HFFc6 (cell line): ENCODE measurements around the gene BCAS1. TPM values are rescaled to one million over a fixed set of nuclear protein-coding genes. Genes with fewer than 3 reads are reported as not detected.
A peak's percentile ranks its signal among the peaks of the same experiment; 100 is the strongest.

Experiments used
- DNase-seq: peaks from one replicate; pipeline ENCODE4 v3.0.0-alpha.2; 2018
- H3K27ac Mint-ChIP-seq: 2 replicates; pipeline ENCODE4 v1.8.0; 2020; ENCODE audit warnings: mild to moderate bottlenecking, mixed read lengths
- H3K27me3 Mint-ChIP-seq: 2 replicates; pipeline ENCODE4 v1.8.0; 2021; ENCODE audit warnings: mild to moderate bottlenecking, moderate library complexity, mixed read lengths; ENCODE audit not compliant: insufficient read depth
- H3K36me3 Mint-ChIP-seq: 2 replicates; pipeline ENCODE4 v1.8.0; 2021; ENCODE audit warnings: low read depth, mixed read lengths
- H3K4me1 Mint-ChIP-seq: 2 replicates; pipeline ENCODE4 v1.8.0; 2020; ENCODE audit warnings: low read depth, mixed read lengths
- H3K4me3 Mint-ChIP-seq: 2 replicates; pipeline ENCODE4 v1.8.0; 2020; ENCODE audit warnings: mild to moderate bottlenecking, moderate library complexity, mixed read lengths
- H3K9me3 Mint-ChIP-seq: 2 replicates; pipeline ENCODE4 v1.8.0; 2020; ENCODE audit warnings: mild to moderate bottlenecking, mixed read lengths
- total RNA-seq, 6 experiments: library from RNA; stranded (reverse); fragmentation: NEBNext Ultra II Directional; extraction: Animal tissue kit (Norgen Biotek cat#: 25700); gene quantifications; 2 replicates in 1 of 6; 3 replicates in 5 of 6; pipeline ENCODE4 v1.2.3, GENCODE V29; 2021
- TF ChIP-seq, protein P1 (sequence below): fragments of 200-600 bp; sonication (generic); IDR thresholded peaks from 2 replicates; pipeline ENCODE4 v1.5.0; 2021; ENCODE audit warnings: antibody characterized with exemption, mild to moderate bottlenecking

BCAS1 gene
- total RNA-seq, 6 experiments from 2014 or later = 0.07 TPM; not detected in 5

- H3K4me1 Mint-ChIP-seq = peaks cover 58% of the 10 kb centered on the region
- no peaks in the 10 kb centered on the region for H3K36me3 Mint-ChIP-seq
- H3K27me3 Mint-ChIP-seq = peaks cover 2% of the 10 kb centered on the region; the same call in 1 of the 2 replicates
- TF ChIP-seq, protein P1, sequence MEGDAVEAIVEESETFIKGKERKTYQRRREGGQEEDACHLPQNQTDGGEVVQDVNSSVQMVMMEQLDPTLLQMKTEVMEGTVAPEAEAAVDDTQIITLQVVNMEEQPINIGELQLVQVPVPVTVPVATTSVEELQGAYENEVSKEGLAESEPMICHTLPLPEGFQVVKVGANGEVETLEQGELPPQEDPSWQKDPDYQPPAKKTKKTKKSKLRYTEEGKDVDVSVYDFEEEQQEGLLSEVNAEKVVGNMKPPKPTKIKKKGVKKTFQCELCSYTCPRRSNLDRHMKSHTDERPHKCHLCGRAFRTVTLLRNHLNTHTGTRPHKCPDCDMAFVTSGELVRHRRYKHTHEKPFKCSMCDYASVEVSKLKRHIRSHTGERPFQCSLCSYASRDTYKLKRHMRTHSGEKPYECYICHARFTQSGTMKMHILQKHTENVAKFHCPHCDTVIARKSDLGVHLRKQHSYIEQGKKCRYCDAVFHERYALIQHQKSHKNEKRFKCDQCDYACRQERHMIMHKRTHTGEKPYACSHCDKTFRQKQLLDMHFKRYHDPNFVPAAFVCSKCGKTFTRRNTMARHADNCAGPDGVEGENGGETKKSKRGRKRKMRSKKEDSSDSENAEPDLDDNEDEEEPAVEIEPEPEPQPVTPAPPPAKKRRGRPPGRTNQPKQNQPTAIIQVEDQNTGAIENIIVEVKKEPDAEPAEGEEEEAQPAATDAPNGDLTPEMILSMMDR = no peak
- no peak overlapping the region for H3K27ac Mint-ChIP-seq
- H3K4me3 Mint-ChIP-seq = no peak overlapping the region
- no peaks in the 10 kb centered on the region for H3K9me3 Mint-ChIP-seq
- no peak for DNase-seq
These were observed 124.9 kb downstream of the BCAS1 start for GRCh38 chr20:53945478-53945877.

DNA sequence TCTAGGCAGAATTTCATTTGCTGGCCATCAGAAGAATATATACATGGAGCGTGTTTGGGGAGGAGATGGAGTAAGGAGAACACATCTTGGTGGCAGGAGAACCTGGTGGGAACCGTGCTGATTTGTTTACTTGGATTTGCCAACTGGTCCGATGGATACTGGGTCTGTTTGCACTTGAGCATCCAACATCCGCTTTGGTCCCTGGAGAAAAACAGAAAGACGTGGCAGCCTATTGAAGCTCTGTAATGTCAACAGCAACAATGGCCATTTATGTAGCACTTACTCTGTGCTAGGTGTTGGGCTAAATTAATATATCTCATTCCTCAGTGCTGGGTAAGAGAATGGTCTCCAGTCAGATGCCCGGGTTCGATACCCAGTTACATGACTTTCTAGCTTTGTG is 125.6 kb downstream of the BCAS1 start:
- Mint-ChIP-seq H3K27me3 (peaks cover 4% of the 10 kb centered on the region; the same call in 1 of the 2 replicates), H3K4me3 (no peak overlapping the region), H3K9me3 (no peaks in the 10 kb centered on the region), H3K36me3 (no peaks in the 10 kb centered on the region), H3K27ac (no peak overlapping the region), H3K4me1 (peaks cover 58% of the 10 kb centered on the region)
- no peak for DNase-seq
- TF ChIP-seq, protein P1 = no peak

GRCh38 chr20:53943522-53944291 is 126.7 kb downstream of the BCAS1 start:
- peak; percentile 30 for DNase-seq
- peak overlapping the region; percentile 46; the same call in 1 of the 2 replicates for H3K27ac Mint-ChIP-seq
- H3K4me1 Mint-ChIP-seq = peaks cover 58% of the 10 kb centered on the region
- no peaks in the 10 kb centered on the region for H3K9me3 Mint-ChIP-seq
- TF ChIP-seq, protein P1 = peak; percentile 90
- no peaks in the 10 kb centered on the region for H3K36me3 Mint-ChIP-seq
- peak overlapping the region; percentile 73 for H3K4me3 Mint-ChIP-seq
- peaks cover 4% of the 10 kb centered on the region; the same call in 1 of the 2 replicates for H3K27me3 Mint-ChIP-seq

GRCh38 chr20:53942973-53943372 is 127.4 kb downstream of the BCAS1 start:
- Mint-ChIP-seq H3K4me3 (no peak overlapping the region), H3K9me3 (no peaks in the 10 kb centered on the region), H3K27ac (peak overlapping the region; percentile 0; the same call in 1 of the 2 replicates), H3K27me3 (peaks cover 4% of the 10 kb centered on the region; the same call in 1 of the 2 replicates), H3K36me3 (no peaks in the 10 kb centered on the region), H3K4me1 (peaks cover 60% of the 10 kb centered on the region)
- DNase-seq = no peak
- TF ChIP-seq, protein P1 = no peak

GRCh38 chr20:53942472-53942816 is 128.0 kb downstream of the BCAS1 start:
- DNase-seq = no peak
- Mint-ChIP-seq H3K36me3 (no peaks in the 10 kb centered on the region), H3K27me3 (peaks cover 4% of the 10 kb centered on the region; the same call in 1 of the 2 replicates), H3K4me3 (no peak overlapping the region), H3K4me1 (peaks cover 64% of the 10 kb centered on the region), H3K9me3 (no peaks in the 10 kb centered on the region), H3K27ac (peak overlapping the region; percentile 98; the same call in 1 of the 2 replicates)
- TF ChIP-seq, protein P1 = no peak
